Measurements from ENCODE around the gene UBE3D.
"Not testable (repeated sequence)": the region's sequence is repeated elsewhere in the genome, so short reads cannot be mapped to it uniquely, and the experiment has no call there.

Gene UBE3D

GRCh38 chr6:82906489-82906888 is 159.2 kb downstream of the UBE3D start:
- Histone ChIP-seq H3K9me3 (ENCODE audit: control insufficient read depth, low read depth, low read length) (no peaks in the 10 kb centered on the region), H3K27me3 (ENCODE audit: control insufficient read depth, insufficient read depth, low read length) (no peaks in the 10 kb centered on the region), H3K36me3 (ENCODE audit: control insufficient read depth, low read depth, low read length) (no peaks in the 10 kb centered on the region), H3K4me1 (ENCODE audit: control insufficient read depth, low read depth, low read length) (no peaks in the 10 kb centered on the region), H3K27ac (ENCODE audit: low read length) (no peak overlapping the region), H3K4me3 (ENCODE audit: low read length) (no peak overlapping the region), H3K9ac (ENCODE audit: low read length) (no peak overlapping the region)

GRCh38 chr6:82904860-82905259 is 160.8 kb downstream of the UBE3D start:
- H3K27me3 ChIP-seq (ENCODE audit: control insufficient read depth, insufficient read depth, low read length) = no peaks in the 10 kb centered on the region
- no peak overlapping the region for H3K9ac ChIP-seq (ENCODE audit: low read length)
- H3K27ac ChIP-seq (ENCODE audit: low read length) = no peak overlapping the region
- no peaks in the 10 kb centered on the region for H3K9me3 ChIP-seq (ENCODE audit: control insufficient read depth, low read depth, low read length)
- no peak overlapping the region for H3K4me3 ChIP-seq (ENCODE audit: low read length)
- H3K4me1 ChIP-seq (ENCODE audit: control insufficient read depth, low read depth, low read length) = no peaks in the 10 kb centered on the region
- H3K36me3 ChIP-seq (ENCODE audit: control insufficient read depth, low read depth, low read length) = no peaks in the 10 kb centered on the region

GRCh38 chr6:82904257-82904656 is 161.4 kb downstream of the UBE3D start:
- H3K27ac ChIP-seq (ENCODE audit: low read length) = no peak overlapping the region
- no peaks in the 10 kb centered on the region for H3K4me1 ChIP-seq (ENCODE audit: control insufficient read depth, low read depth, low read length)
- no peaks in the 10 kb centered on the region for H3K9me3 ChIP-seq (ENCODE audit: control insufficient read depth, low read depth, low read length)
- H3K27me3 ChIP-seq (ENCODE audit: control insufficient read depth, insufficient read depth, low read length) = no peaks in the 10 kb centered on the region
- H3K4me3 ChIP-seq (ENCODE audit: low read length) = no peak overlapping the region
- H3K9ac ChIP-seq (ENCODE audit: low read length) = no peak overlapping the region
- no peaks in the 10 kb centered on the region for H3K36me3 ChIP-seq (ENCODE audit: control insufficient read depth, low read depth, low read length)

- no peak overlapping the region for H3K4me3 ChIP-seq (ENCODE audit: low read length)
- no peak overlapping the region for H3K27ac ChIP-seq (ENCODE audit: low read length)
- H3K9me3 ChIP-seq (ENCODE audit: control insufficient read depth, low read depth, low read length) = no peaks in the 10 kb centered on the region
- H3K9ac ChIP-seq (ENCODE audit: low read length) = no peak overlapping the region
- H3K4me1 ChIP-seq (ENCODE audit: control insufficient read depth, low read depth, low read length) = no peaks in the 10 kb centered on the region
- H3K36me3 ChIP-seq (ENCODE audit: control insufficient read depth, low read depth, low read length) = no peaks in the 10 kb centered on the region
- no peaks in the 10 kb centered on the region for H3K27me3 ChIP-seq (ENCODE audit: control insufficient read depth, insufficient read depth, low read length)
Observed at GRCh38 chr6:82902290-82902689, 163.4 kb downstream of the UBE3D start.

GRCh38 chr6:82894653-82895259 is 170.9 kb downstream of the UBE3D start:
- Histone ChIP-seq H3K9me3 (ENCODE audit: control insufficient read depth, low read depth, low read length) (no peaks in the 10 kb centered on the region), H3K27ac (ENCODE audit: low read length) (no peak overlapping the region), H3K4me1 (ENCODE audit: control insufficient read depth, low read depth, low read length) (peaks cover 12% of the 10 kb centered on the region), H3K4me3 (ENCODE audit: low read length) (no peak overlapping the region), H3K36me3 (ENCODE audit: control insufficient read depth, low read depth, low read length) (no peaks in the 10 kb centered on the region), H3K9ac (ENCODE audit: low read length) (no peak overlapping the region), H3K27me3 (ENCODE audit: control insufficient read depth, insufficient read depth, low read length) (no peaks in the 10 kb centered on the region)

GRCh38 chr6:82893889-82894652 is 171.6 kb downstream of the UBE3D start:
- no peaks in the 10 kb centered on the region for H3K36me3 ChIP-seq (ENCODE audit: control insufficient read depth, low read depth, low read length)
- no peak overlapping the region for H3K9ac ChIP-seq (ENCODE audit: low read length)
- H3K4me1 ChIP-seq (ENCODE audit: control insufficient read depth, low read depth, low read length) = peaks cover 12% of the 10 kb centered on the region
- no peak overlapping the region for H3K4me3 ChIP-seq (ENCODE audit: low read length)
- no peaks in the 10 kb centered on the region for H3K9me3 ChIP-seq (ENCODE audit: control insufficient read depth, low read depth, low read length)
- no peak overlapping the region for H3K27ac ChIP-seq (ENCODE audit: low read length)
- no peaks in the 10 kb centered on the region for H3K27me3 ChIP-seq (ENCODE audit: control insufficient read depth, insufficient read depth, low read length)

GRCh38 chr6:82891503-82891902 is 174.1 kb downstream of the UBE3D start:
- not testable (repeated sequence) for H3K4me3 ChIP-seq (ENCODE audit: low read length); H3K27ac ChIP-seq (ENCODE audit: low read length); H3K9ac ChIP-seq (ENCODE audit: low read length); H3K27me3 ChIP-seq (ENCODE audit: control insufficient read depth, insufficient read depth, low read length); H3K36me3 ChIP-seq (ENCODE audit: control insufficient read depth, low read depth, low read length); H3K9me3 ChIP-seq (ENCODE audit: control insufficient read depth, low read depth, low read length)
- H3K4me1 ChIP-seq (ENCODE audit: control insufficient read depth, low read depth, low read length) = peaks cover 12% of the 10 kb centered on the region

GRCh38 chr6:82891076-82891475 is 174.6 kb downstream of the UBE3D start:
- Histone ChIP-seq H3K9me3 (ENCODE audit: control insufficient read depth, low read depth, low read length) (no peaks in the 10 kb centered on the region), H3K27ac (ENCODE audit: low read length) (no peak overlapping the region), H3K4me1 (ENCODE audit: control insufficient read depth, low read depth, low read length) (peaks cover 12% of the 10 kb centered on the region), H3K9ac (ENCODE audit: low read length) (no peak overlapping the region), H3K36me3 (ENCODE audit: control insufficient read depth, low read depth, low read length) (no peaks in the 10 kb centered on the region), H3K27me3 (ENCODE audit: control insufficient read depth, insufficient read depth, low read length) (no peaks in the 10 kb centered on the region), H3K4me3 (ENCODE audit: low read length) (no peak overlapping the region)

- H3K9ac ChIP-seq (ENCODE audit: low read length) = no peak overlapping the region
- H3K4me1 ChIP-seq (ENCODE audit: control insufficient read depth, low read depth, low read length) = peaks cover 12% of the 10 kb centered on the region
- no peak overlapping the region for H3K4me3 ChIP-seq (ENCODE audit: low read length)
- no peaks in the 10 kb centered on the region for H3K9me3 ChIP-seq (ENCODE audit: control insufficient read depth, low read depth, low read length)
- no peaks in the 10 kb centered on the region for H3K36me3 ChIP-seq (ENCODE audit: control insufficient read depth, low read depth, low read length)
- H3K27me3 ChIP-seq (ENCODE audit: control insufficient read depth, insufficient read depth, low read length) = no peaks in the 10 kb centered on the region
- no peak overlapping the region for H3K27ac ChIP-seq (ENCODE audit: low read length)
Observed at GRCh38 chr6:82890240-82890639, 175.4 kb downstream of the UBE3D start.

GRCh38 chr6:82889143-82889542 is 176.5 kb downstream of the UBE3D start:
- Histone ChIP-seq H3K27me3 (ENCODE audit: control insufficient read depth, insufficient read depth, low read length) (no peaks in the 10 kb centered on the region), H3K4me3 (ENCODE audit: low read length) (no peak overlapping the region), H3K36me3 (ENCODE audit: control insufficient read depth, low read depth, low read length) (no peaks in the 10 kb centered on the region), H3K4me1 (ENCODE audit: control insufficient read depth, low read depth, low read length) (peaks cover 12% of the 10 kb centered on the region), H3K9ac (ENCODE audit: low read length) (no peak overlapping the region), H3K9me3 (ENCODE audit: control insufficient read depth, low read depth, low read length) (no peaks in the 10 kb centered on the region), H3K27ac (ENCODE audit: low read length) (no peak overlapping the region)

- no peak overlapping the region for H3K4me3 ChIP-seq (ENCODE audit: low read length)
- no peaks in the 10 kb centered on the region for H3K27me3 ChIP-seq (ENCODE audit: control insufficient read depth, insufficient read depth, low read length)
- no peak overlapping the region for H3K27ac ChIP-seq (ENCODE audit: low read length)
- no peaks in the 10 kb centered on the region for H3K36me3 ChIP-seq (ENCODE audit: control insufficient read depth, low read depth, low read length)
- H3K9ac ChIP-seq (ENCODE audit: low read length) = no peak overlapping the region
- no peaks in the 10 kb centered on the region for H3K4me1 ChIP-seq (ENCODE audit: control insufficient read depth, low read depth, low read length)
- no peaks in the 10 kb centered on the region for H3K9me3 ChIP-seq (ENCODE audit: control insufficient read depth, low read depth, low read length)
Observed at GRCh38 chr6:82882363-82883023, 183.1 kb downstream of the UBE3D start.

Data from iPS-18a (cell line).